Liver (tissue), 3 donors: Measurements from ENCODE around the gene IAPP.

Experiments
- FOXA1 ChIP-seq: IDR thresholded peaks from 2 replicates; pipeline ENCODE4 v1.6.1; 2016; ENCODE audit warnings: antibody characterized with exemption
- RAD21 ChIP-seq, 2 donors: IDR thresholded peaks; 2 replicates each; pipeline ENCODE4 v1.6.1; 2016; ENCODE audit warnings: antibody characterized with exemption in 2 of 2, mild to moderate bottlenecking in 2 of 2
- SP1 ChIP-seq: IDR thresholded peaks from 2 replicates; pipeline ENCODE4 v1.6.1; 2018; ENCODE audit warnings: antibody characterized with exemption, mild to moderate bottlenecking
- TF ChIP-seq, protein P1 (sequence below): fragments of 150-350 bp; IDR thresholded peaks from 2 replicates; pipeline ENCODE4 v1.5.1; 2017; ENCODE audit warnings: improper control_type of control experiment, low read depth, low read length; ENCODE audit not compliant: missing input control
- donor health status: healthy.
- donor health status: healthy.

DNA sequence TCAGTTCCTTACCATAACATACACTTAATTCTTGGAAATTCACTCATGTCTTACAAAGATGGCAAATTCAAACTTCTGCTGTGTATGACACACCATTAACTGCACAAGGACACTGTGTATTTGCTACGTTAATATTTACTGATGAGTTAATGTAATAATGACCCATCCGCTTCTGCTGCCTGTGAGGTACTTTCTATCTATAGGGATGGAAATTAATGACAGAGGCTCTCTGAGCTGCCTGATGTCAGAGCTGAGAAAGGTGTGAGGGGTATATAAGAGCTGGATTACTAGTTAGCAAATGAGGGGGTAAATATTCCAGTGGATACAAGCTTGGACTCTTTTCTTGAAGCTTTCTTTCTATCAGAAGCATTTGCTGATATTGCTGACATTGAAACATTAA, at the start of gene IAPP:
- TF ChIP-seq, protein P1, sequence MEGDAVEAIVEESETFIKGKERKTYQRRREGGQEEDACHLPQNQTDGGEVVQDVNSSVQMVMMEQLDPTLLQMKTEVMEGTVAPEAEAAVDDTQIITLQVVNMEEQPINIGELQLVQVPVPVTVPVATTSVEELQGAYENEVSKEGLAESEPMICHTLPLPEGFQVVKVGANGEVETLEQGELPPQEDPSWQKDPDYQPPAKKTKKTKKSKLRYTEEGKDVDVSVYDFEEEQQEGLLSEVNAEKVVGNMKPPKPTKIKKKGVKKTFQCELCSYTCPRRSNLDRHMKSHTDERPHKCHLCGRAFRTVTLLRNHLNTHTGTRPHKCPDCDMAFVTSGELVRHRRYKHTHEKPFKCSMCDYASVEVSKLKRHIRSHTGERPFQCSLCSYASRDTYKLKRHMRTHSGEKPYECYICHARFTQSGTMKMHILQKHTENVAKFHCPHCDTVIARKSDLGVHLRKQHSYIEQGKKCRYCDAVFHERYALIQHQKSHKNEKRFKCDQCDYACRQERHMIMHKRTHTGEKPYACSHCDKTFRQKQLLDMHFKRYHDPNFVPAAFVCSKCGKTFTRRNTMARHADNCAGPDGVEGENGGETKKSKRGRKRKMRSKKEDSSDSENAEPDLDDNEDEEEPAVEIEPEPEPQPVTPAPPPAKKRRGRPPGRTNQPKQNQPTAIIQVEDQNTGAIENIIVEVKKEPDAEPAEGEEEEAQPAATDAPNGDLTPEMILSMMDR = no peak
- TF ChIP-seq SP1 (no peak), FOXA1 (no peak), RAD21 (IDR thresholded peaks at IDR 0.05) (no peak)
